GM18517 (cell line): ENCODE data around the gene MRPS23.

Source experiments
- ATAC-seq: cut with Tn5 transposase; IDR thresholded peaks from one replicate; pipeline ENCODE4 v1.9.1; 2021; ENCODE audit warnings: mild to moderate bottlenecking, moderate library complexity; ENCODE audit not compliant: unreplicated experiment

The MRPS23 gene

DNA sequence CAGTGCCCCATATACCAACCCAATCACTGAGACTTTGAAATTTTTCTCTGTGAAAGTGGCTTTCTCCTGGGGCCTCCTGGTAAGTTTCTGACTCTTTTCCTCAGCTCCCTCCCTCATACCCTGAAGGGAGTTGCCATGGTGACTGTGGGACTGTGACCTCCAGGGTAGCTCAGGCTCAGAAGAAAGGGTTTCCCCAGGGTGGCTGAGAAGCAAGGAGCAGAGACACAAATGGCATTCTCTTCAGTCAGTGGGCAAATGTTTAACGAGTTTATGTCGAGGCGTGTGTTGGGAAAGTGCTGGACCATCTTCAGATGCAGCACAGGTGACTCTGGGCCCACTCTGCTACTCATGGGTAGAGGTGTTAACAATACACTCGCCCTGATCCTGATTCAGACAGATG, 46.8 kb downstream of the MRPS23 start:
- ATAC-seq: no peak

DNA sequence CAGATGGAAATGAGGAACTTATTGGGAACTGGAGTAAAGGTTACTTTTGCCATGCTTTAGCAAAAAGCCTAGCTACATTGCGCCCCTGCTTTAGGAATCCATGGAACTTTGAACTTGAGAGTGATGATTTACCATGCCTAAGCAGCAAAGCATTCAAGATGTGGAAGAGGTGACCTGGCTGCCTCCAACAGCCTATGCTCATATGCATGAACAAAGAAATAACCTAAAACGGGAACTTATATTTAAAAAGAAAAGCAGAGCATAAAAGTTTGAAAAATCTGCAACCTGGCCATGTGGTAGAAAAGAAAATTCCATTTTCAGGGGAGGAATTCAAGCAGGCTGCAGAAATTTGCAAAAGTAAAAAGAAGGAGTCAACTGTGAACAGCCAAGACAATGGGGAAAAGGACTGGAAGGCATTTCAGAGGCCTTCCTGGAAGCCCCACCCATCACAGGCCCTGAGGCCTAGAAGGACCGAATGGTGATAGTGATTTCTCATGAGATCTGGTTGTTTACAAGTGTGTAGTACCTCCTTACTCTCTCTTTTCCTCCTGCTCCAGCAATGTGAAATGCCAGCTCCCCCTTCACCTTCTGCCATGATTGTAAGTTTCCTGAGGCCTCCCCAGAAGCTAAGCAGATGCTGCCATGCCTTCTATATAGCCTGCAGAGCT, 48.7 kb downstream of the MRPS23 start:
- no peak for ATAC-seq

DNA sequence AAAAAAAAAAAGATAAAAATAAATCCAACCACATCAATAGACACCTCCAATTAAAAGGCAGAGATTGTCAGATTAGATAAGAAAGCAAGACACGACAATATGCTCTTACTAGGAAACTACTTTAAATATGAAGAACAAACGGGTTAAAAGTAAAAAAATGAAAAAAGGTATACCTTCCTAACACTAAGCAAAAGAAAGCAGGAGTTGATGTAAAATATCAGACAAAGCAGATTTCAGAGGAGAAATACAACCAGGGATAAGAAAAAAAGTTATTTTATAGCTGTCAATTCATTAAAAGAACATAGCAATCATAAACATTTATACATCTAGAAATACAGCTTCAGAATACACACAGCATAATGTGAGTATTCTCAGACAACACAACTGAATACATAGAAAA, 55.0 kb downstream of the MRPS23 start:
- ATAC-seq: no peak

GRCh38 chr17:57788725-57789124, 61.1 kb downstream of the MRPS23 start:
- ATAC-seq: no peak

DNA sequence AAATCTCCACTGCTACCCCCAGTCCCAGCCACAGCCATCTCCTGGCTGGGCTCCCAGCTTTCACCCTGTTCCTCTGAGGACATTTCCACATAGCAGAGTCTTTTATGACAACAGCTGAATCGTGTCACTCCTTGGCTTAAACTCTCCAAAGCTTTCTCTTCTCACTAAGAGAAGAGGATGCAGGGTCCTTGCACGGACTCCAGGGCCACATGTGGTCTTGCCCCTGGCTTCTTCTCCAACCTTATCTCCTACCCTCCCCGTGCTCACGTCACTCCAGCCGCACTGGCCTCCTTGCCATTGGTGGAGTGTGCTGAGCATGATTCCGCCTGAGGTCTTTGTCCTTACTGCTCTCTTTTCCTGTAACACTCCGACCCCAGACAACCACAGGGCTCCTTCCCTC, 64.8 kb downstream of the MRPS23 start:
- ATAC-seq: no peak
